HEK293 (cell line): ENCODE results near the gene GPI.

ENCODE experiments used
- CTCF ChIA-PET: fragments of 350-600 bp; formaldehyde crosslinking; extraction: SDS; loops from one replicate; lab custom pipeline; 2021; ENCODE audit warnings: antibody characterized with exemption; lab: Yijun Ruan, JAX
- POLR2A ChIA-PET: fragments of 300-600 bp; formaldehyde crosslinking; extraction: SDS; loops from one replicate; lab custom pipeline; 2020; ENCODE audit warnings: antibody characterized with exemption, inconsistent platforms; lab: Yijun Ruan, JAX
- H3K27ac ChIP-seq: fragments of 200-500 bp; sonication (Bioruptor generic); 2 replicates; pipeline ENCODE4 v1.5.1; 2014; ENCODE audit warnings: low read depth, low read length, control low read depth, inconsistent platforms; ENCODE audit errors: extremely low read depth
- H3K36me3 ChIP-seq, 2 experiments: fragments of 200-500 bp in 1 of 2; sonication (Bioruptor generic) in 1 of 2; 1 replicate in 1 of 2; 2 replicates in 1 of 2; pipeline ENCODE4 v1.5.1; 2014 to 2017; ENCODE audit warnings: inconsistent platforms in 2 of 2, low read length in 2 of 2; ENCODE audit not compliant: control insufficient read depth in 2 of 2, insufficient read depth in 1 of 2
- H3K4me1 ChIP-seq: fragments of 200-500 bp; sonication (Bioruptor generic); 2 replicates; pipeline ENCODE4 v1.5.1; 2014; ENCODE audit warnings: mild to moderate bottlenecking, low read length, inconsistent platforms; ENCODE audit not compliant: control insufficient read depth, insufficient read depth
- H3K4me3 ChIP-seq: 2 replicates; pipeline ENCODE4 v1.5.1; 2011; ENCODE audit warnings: low read depth, mild to moderate bottlenecking, control low read depth, low read length, moderate library complexity
- H3K9me3 ChIP-seq: fragments of 200-500 bp; sonication (Bioruptor generic); 2 replicates; pipeline ENCODE4 v1.5.1; 2014; ENCODE audit warnings: low read depth, low read length, inconsistent platforms; ENCODE audit not compliant: control insufficient read depth, insufficient read depth
- EGR2 ChIP-seq: fragments of 450-650 bp; formaldehyde crosslinking; IDR thresholded peaks from 2 replicates; pipeline ENCODE4 v1.5.1; 2016; ENCODE audit warnings: low read depth, missing biosample characterization, missing genetic modification characterization
- KLF8 ChIP-seq: fragments of 450-650 bp; formaldehyde crosslinking; IDR thresholded peaks from 2 replicates; pipeline ENCODE4 v1.5.1; 2016; ENCODE audit warnings: missing biosample characterization, missing genetic modification characterization
- SCRT1 ChIP-seq: fragments of 450-650 bp; formaldehyde crosslinking; IDR thresholded peaks from 2 replicates; pipeline ENCODE4 v1.5.1; 2016; ENCODE audit warnings: missing biosample characterization, missing genetic modification characterization, borderline replicate concordance
- SCRT2 ChIP-seq: fragments of 450-650 bp; formaldehyde crosslinking; IDR thresholded peaks from 2 replicates; pipeline ENCODE4 v1.5.1; 2016; ENCODE audit warnings: missing biosample characterization, missing genetic modification characterization
- ZFHX2 ChIP-seq: fragments of 450-650 bp; formaldehyde crosslinking; conservative IDR thresholded peaks from 2 replicates; pipeline ENCODE4 v1.5.1; 2016; ENCODE audit warnings: missing biosample characterization, missing genetic modification characterization
- ZIC2 ChIP-seq: fragments of 450-650 bp; formaldehyde crosslinking; IDR thresholded peaks from 2 replicates; pipeline ENCODE4 v1.5.1; 2016; ENCODE audit warnings: missing biosample characterization, missing genetic modification characterization
- ZNF121 ChIP-seq: fragments of 450-650 bp; formaldehyde crosslinking; IDR thresholded peaks from 2 replicates; pipeline ENCODE4 v1.5.1; 2016; ENCODE audit warnings: missing biosample characterization, missing genetic modification characterization
- ZNF133 ChIP-seq: fragments of 450-650 bp; formaldehyde crosslinking; IDR thresholded peaks from 2 replicates; pipeline ENCODE4 v1.5.1; 2016; ENCODE audit warnings: missing biosample characterization, missing genetic modification characterization
- ZNF175 ChIP-seq: fragments of 450-650 bp; formaldehyde crosslinking; IDR thresholded peaks from 2 replicates; pipeline ENCODE4 v1.5.1; 2016; ENCODE audit warnings: missing biosample characterization, missing genetic modification characterization
- ZNF23 ChIP-seq: fragments of 450-650 bp; formaldehyde crosslinking; IDR thresholded peaks from 2 replicates; pipeline ENCODE4 v1.5.1; 2016; ENCODE audit warnings: missing biosample characterization, missing genetic modification characterization, borderline replicate concordance
- ZNF26 ChIP-seq: fragments of 450-650 bp; formaldehyde crosslinking; IDR thresholded peaks from 2 replicates; pipeline ENCODE4 v1.5.1; 2016; ENCODE audit warnings: missing biosample characterization, missing genetic modification characterization
- ZNF350 ChIP-seq: fragments of 450-650 bp; formaldehyde crosslinking; IDR thresholded peaks from 2 replicates; pipeline ENCODE4 v1.5.0; 2017; ENCODE audit warnings: missing biosample characterization, mild to moderate bottlenecking, missing genetic modification characterization
- ZNF391 ChIP-seq: fragments of 450-650 bp; formaldehyde crosslinking; IDR thresholded peaks from 2 replicates; pipeline ENCODE4 v1.5.1; 2016; ENCODE audit warnings: low read depth, missing biosample characterization, missing genetic modification characterization, borderline replicate concordance
- ZNF426 ChIP-seq: fragments of 450-650 bp; formaldehyde crosslinking; IDR thresholded peaks from 2 replicates; pipeline ENCODE4 v1.5.1; 2017; ENCODE audit warnings: missing biosample characterization, missing genetic modification characterization, mild to moderate bottlenecking, inconsistent platforms, moderate library complexity
- ZNF449 ChIP-seq: fragments of 450-650 bp; formaldehyde crosslinking; IDR thresholded peaks from 2 replicates; pipeline ENCODE4 v1.5.1; 2017; ENCODE audit warnings: missing biosample characterization, mild to moderate bottlenecking, missing genetic modification characterization, moderate library complexity
- ZNF48 ChIP-seq: fragments of 450-650 bp; formaldehyde crosslinking; IDR thresholded peaks from 2 replicates; pipeline ENCODE4 v1.5.1; 2016; ENCODE audit warnings: missing biosample characterization, missing genetic modification characterization
- ZNF560 ChIP-seq: fragments of 450-650 bp; formaldehyde crosslinking; IDR thresholded peaks from 2 replicates; pipeline ENCODE4 v1.5.1; 2017; ENCODE audit warnings: missing biosample characterization, missing genetic modification characterization, borderline replicate concordance
- ZNF768 ChIP-seq: fragments of 450-650 bp; formaldehyde crosslinking; IDR thresholded peaks from 2 replicates; pipeline ENCODE4 v1.5.1; 2018; ENCODE audit warnings: missing biosample characterization, mild to moderate bottlenecking, missing genetic modification characterization
- ZNF830 ChIP-seq: fragments of 450-650 bp; IDR thresholded peaks from 2 replicates; pipeline ENCODE4 v1.5.0; 2018; ENCODE audit warnings: missing biosample characterization, missing genetic modification characterization, low read depth, mild to moderate bottlenecking, moderate library complexity
- ZNF843 ChIP-seq: fragments of 450-650 bp; formaldehyde crosslinking; IDR thresholded peaks from 2 replicates; pipeline ENCODE4 v1.5.1; 2016; ENCODE audit warnings: missing biosample characterization, missing genetic modification characterization
- TF ChIP-seq, protein P1 (sequence below): fragments of 450-650 bp; formaldehyde crosslinking; conservative IDR thresholded peaks from 2 replicates; pipeline ENCODE4 v1.5.1; 2016; ENCODE audit warnings: low read depth, missing biosample characterization, missing genetic modification characterization

GPI gene

GRCh38 chr19:34380639-34381241 is 15.7 kb downstream of the GPI start:
- Histone ChIP-seq H3K9me3 (no peaks in the 10 kb centered on the region), H3K4me3 (no peak overlapping the region), H3K36me3 (peaks cover 90 to 92% of the 10 kb centered on the region in 2 experiments), H3K4me1 (no peaks in the 10 kb centered on the region), H3K27ac (0 out of 2 replicates have a peak overlapping the region, but pooled peaks have one; percentile 40)
- POLR2A ChIA-PET = interaction anchor here (1.3 to 1.7 kb wide), 2 partner anchors 12 to 21 kb away, joined by 4 to 5 read pairs; no protein-coding TSS in a partner anchor
- CTCF ChIA-PET = interaction anchor here (1.5 kb wide), 1 partner anchor 22 kb away, joined by 3 read pairs; no protein-coding TSS in a partner anchor
- TF ChIP-seq ZNF350 (tag by site-specific recombination) (no peak), ZFHX2 (tag by site-specific recombination) (peak; percentile 76), ZNF768 (tag by site-specific recombination) (no peak), ZNF133 (no peak), ZNF26 (tag by site-specific recombination) (no peak), KLF8 (tag by site-specific recombination) (no peak), ZNF560 (tag by site-specific recombination) (no peak), EGR2 (tag by site-specific recombination) (peak; percentile 93)

DNA sequence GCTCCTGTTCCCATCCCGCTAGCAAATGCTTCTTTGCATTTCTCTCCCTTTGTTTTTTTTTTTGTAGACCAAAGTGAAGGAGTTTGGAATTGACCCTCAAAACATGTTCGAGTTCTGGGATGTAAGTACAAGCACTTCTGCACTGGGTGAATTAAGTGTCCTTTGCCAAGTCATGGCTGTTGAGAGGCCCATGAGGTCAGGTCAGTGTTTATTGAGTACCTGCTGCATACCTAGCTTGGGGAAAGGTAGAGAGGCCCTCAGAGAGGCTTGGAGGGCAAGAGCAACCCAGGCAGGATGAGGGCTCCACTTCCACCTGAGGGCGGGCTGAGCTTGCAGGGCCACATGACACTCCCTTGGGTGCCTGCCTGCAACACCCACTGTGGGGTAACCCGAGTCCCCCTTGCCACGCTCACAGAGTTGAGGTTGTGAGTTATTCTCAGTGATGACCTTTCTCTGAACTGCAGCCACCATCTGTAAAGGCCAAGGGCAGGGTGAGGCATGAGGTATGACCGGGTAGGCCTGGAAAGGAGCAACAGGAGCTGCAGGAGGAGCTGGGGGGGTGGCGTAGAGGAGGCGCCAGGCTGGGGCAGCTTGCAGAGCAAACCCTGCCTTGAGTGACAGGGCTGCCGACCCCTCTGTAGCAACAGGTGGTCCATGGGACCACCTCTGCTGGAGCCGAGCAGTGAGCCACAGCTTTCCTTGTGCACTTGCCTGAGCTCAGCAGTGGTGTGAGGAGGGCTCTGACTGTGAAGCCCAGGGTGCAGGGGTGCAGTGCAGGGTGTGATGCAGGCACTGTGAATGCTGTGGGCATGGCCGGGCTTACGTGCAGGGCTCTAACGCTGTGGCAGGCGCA is 16.6 kb downstream of the GPI start:
- ChIA-PET CTCF (interaction anchor here (1.5 kb wide), 1 partner anchor 23 kb away, joined by 3 read pairs; no protein-coding TSS in a partner anchor), POLR2A (interaction anchor here (0.5 to 1.7 kb wide), 4 partner anchors 13 to 43 kb away, joined by 4 to 5 read pairs (median 4); no protein-coding TSS in a partner anchor)
- peaks cover 83 to 90% of the 10 kb centered on the region in 2 experiments for H3K36me3 ChIP-seq
- no peak overlapping the region for H3K4me3 ChIP-seq
- TF ChIP-seq ZNF23 (tag by site-specific recombination) (no peak), ZNF830 (tag by site-specific recombination) (no peak), SCRT1 (peak; percentile 97), ZNF175 (no peak), SCRT2 (peak; percentile 98), ZNF426 (tag by site-specific recombination) (no peak)
- TF ChIP-seq, all 188 proteins: peak for 2
- Histone ChIP-seq H3K9me3 (no peaks in the 10 kb centered on the region), H3K4me1 (no peaks in the 10 kb centered on the region), H3K27ac (0 out of 2 replicates have a peak overlapping the region, but pooled peaks have one; percentile 40)

GRCh38 chr19:34382471-34382870 is 17.5 kb downstream of the GPI start:
- no peak overlapping the region for H3K4me3 ChIP-seq
- peaks cover 76 to 95% of the 10 kb centered on the region in 2 experiments for H3K36me3 ChIP-seq
- ChIA-PET CTCF (no interaction called here), POLR2A (interaction anchor here (1.7 kb wide), 1 partner anchor 23 kb away, joined by 4 read pairs; no protein-coding TSS in a partner anchor)
- no peak overlapping the region for H3K27ac ChIP-seq
- no peaks in the 10 kb centered on the region for H3K9me3 ChIP-seq
- H3K4me1 ChIP-seq = no peaks in the 10 kb centered on the region
- TF ChIP-seq ZNF843 (tag by site-specific recombination) (no peak), ZNF121 (tag by site-specific recombination) (no peak), ZIC2 (tag by site-specific recombination) (no peak), ZNF391 (tag by site-specific recombination) (no peak), ZNF48 (no peak), ZNF449 (no peak)
- TF ChIP-seq, protein P1, sequence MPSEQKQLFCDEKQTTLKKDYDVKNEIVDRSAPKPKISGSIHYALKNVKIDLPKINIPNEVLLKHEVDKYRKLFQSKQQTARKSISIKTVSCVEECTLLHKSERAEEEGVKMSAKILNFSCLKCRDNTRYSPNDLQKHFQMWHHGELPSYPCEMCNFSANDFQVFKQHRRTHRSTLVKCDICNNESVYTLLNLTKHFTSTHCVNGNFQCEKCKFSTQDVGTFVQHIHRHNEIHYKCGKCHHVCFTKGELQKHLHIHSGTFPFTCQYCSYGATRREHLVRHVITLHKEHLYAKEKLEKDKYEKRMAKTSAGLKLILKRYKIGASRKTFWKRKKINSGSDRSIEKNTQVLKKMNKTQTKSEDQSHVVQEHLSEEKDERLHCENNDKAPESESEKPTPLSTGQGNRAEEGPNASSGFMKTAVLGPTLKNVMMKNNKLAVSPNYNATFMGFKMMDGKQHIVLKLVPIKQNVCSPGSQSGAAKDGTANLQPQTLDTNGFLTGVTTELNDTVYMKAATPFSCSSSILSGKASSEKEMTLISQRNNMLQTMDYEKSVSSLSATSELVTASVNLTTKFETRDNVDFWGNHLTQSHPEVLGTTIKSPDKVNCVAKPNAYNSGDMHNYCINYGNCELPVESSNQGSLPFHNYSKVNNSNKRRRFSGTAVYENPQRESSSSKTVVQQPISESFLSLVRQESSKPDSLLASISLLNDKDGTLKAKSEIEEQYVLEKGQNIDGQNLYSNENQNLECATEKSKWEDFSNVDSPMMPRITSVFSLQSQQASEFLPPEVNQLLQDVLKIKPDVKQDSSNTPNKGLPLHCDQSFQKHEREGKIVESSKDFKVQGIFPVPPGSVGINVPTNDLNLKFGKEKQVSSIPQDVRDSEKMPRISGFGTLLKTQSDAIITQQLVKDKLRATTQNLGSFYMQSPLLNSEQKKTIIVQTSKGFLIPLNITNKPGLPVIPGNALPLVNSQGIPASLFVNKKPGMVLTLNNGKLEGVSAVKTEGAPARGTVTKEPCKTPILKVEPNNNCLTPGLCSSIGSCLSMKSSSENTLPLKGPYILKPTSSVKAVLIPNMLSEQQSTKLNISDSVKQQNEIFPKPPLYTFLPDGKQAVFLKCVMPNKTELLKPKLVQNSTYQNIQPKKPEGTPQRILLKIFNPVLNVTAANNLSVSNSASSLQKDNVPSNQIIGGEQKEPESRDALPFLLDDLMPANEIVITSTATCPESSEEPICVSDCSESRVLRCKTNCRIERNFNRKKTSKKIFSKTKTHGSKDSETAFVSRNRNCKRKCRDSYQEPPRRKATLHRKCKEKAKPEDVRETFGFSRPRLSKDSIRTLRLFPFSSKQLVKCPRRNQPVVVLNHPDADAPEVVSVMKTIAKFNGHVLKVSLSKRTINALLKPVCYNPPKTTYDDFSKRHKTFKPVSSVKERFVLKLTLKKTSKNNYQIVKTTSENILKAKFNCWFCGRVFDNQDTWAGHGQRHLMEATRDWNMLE (tag by site-specific recombination) = no peak
